ENCODE results near the gene FUOM.
A peak's percentile ranks its signal among the peaks of the same experiment; 100 is the strongest.

FUOM gene

GRCh38 chr10:133394064-133394663 lies 36.3 kb upstream of the FUOM start, which contains the start of gene MTG1:
Gene MTG1, plus strand, starts transcription at chr10:133394157. Its CDS starts 64 bp downstream, at chr10:133394221.
- peak; percentile 63 for DNase-seq (ENCODE audit: extremely low read depth, low read depth)
- no peak for TF ChIP-seq CTCF (IDR thresholded peaks at IDR 0.05; ENCODE audit: low read depth, low read length, missing control alignments)
- H3K4me3 ChIP-seq (replicated peaks; ENCODE audit: low read depth, low read length) = peak within 1 kb of the TSS; percentile 93

- no peak for DNase-seq (ENCODE audit: extremely low read depth, low read depth)
- no peak for TF ChIP-seq CTCF (IDR thresholded peaks at IDR 0.05; ENCODE audit: low read depth, low read length, missing control alignments)
- peak overlapping the region; percentile 93 for H3K4me3 ChIP-seq (replicated peaks; ENCODE audit: low read depth, low read length)
Observed at GRCh38 chr10:133393401-133394063, 35.7 kb upstream of the FUOM start.

GRCh38 chr10:133391761-133392518 lies 34.1 kb upstream of the FUOM start:
- TF ChIP-seq CTCF (IDR thresholded peaks at IDR 0.05; ENCODE audit: low read depth, low read length, missing control alignments) = no peak
- no peak overlapping the region for H3K4me3 ChIP-seq (replicated peaks; ENCODE audit: low read depth, low read length)
- DNase-seq (ENCODE audit: extremely low read depth, low read depth) = no peak

- no peak for TF ChIP-seq CTCF (IDR thresholded peaks at IDR 0.05; ENCODE audit: low read depth, low read length, missing control alignments)
- DNase-seq (ENCODE audit: extremely low read depth, low read depth) = no peak
- no peak overlapping the region for H3K4me3 ChIP-seq (replicated peaks; ENCODE audit: low read depth, low read length)
Observed at GRCh38 chr10:133391249-133391635, 33.4 kb upstream of the FUOM start.

- no peak for DNase-seq (ENCODE audit: extremely low read depth, low read depth)
- H3K4me3 ChIP-seq (replicated peaks; ENCODE audit: low read depth, low read length) = no peak overlapping the region
- no peak for TF ChIP-seq CTCF (IDR thresholded peaks at IDR 0.05; ENCODE audit: low read depth, low read length, missing control alignments)
Observed at GRCh38 chr10:133390597-133391248, 32.9 kb upstream of the FUOM start.

GRCh38 chr10:133388973-133389818 lies 31.4 kb upstream of the FUOM start:
- TF ChIP-seq CTCF (IDR thresholded peaks at IDR 0.05; ENCODE audit: low read depth, low read length, missing control alignments) = no peak
- DNase-seq (ENCODE audit: extremely low read depth, low read depth) = no peak
- H3K4me3 ChIP-seq (replicated peaks; ENCODE audit: low read depth, low read length) = no peak overlapping the region
